Esophagus muscularis mucosa (tissue), 4 donors: ENCODE results near the gene NXPE1. TPM values are rescaled to one million over a fixed set of nuclear protein-coding genes. Genes with fewer than 3 reads are reported as not detected.

ENCODE experiments used
- DNase-seq: peaks from one replicate; pipeline ENCODE4 v3.0.0-alpha.2; 2017; ENCODE audit errors: extremely low spot score
- H3K27ac ChIP-seq, 4 donors: fragments of 200-600 bp; sonication (generic); replicated peaks in 1 of 4; 1 replicate in 3 of 4; 2 replicates in 1 of 4; pipeline ENCODE4 v1.5.1; 2016 to 2019; ENCODE audit warnings: mild to moderate bottlenecking in 1 of 4
- H3K27me3 ChIP-seq, 4 donors: fragments of 200-600 bp; sonication (generic); one replicate each; pipeline versions ENCODE4 v1.5.1 to v1.6.0; 2016 to 2019
- H3K36me3 ChIP-seq, 4 donors: fragments of 200-600 bp; sonication (generic); one replicate each; pipeline ENCODE4 v1.5.1; 2016 to 2019
- H3K4me1 ChIP-seq, 4 donors: fragments of 200-600 bp; sonication (generic); one replicate each; pipeline ENCODE4 v1.5.1; 2016 to 2019
- H3K4me3 ChIP-seq, 4 donors: fragments of 200-600 bp; sonication (generic); 1 replicate in 2 of 4; 2 replicates in 2 of 4; pipeline ENCODE4 v1.5.1; 2016 to 2019; ENCODE audit warnings: mild to moderate bottlenecking in 4 of 4, moderate library complexity in 1 of 4
- H3K9me3 ChIP-seq, 4 donors: fragments of 200-600 bp; sonication (generic); 1 replicate in 3 of 4; 2 replicates in 1 of 4; pipeline ENCODE4 v1.5.1; 2016 to 2019
- EP300 ChIP-seq: sonication (generic); formaldehyde crosslinking; IDR thresholded peaks from one replicate; pipeline ENCODE4 v1.6.1; 2017; ENCODE audit warnings: antibody characterized with exemption
- POLR2A ChIP-seq: fragments of 450-650 bp; IDR thresholded peaks from one replicate; pipeline ENCODE4 v1.6.1; 2017; ENCODE audit warnings: antibody characterized with exemption, moderate library complexity, mild to moderate bottlenecking, low read depth
- POLR2AphosphoS5 ChIP-seq, 2 donors: sonication (generic); formaldehyde crosslinking; IDR thresholded peaks; one replicate each; pipeline ENCODE4 v1.6.1; 2017; ENCODE audit warnings: antibody characterized with exemption in 2 of 2
- WGBS: methylation state at CpG from one replicate; pipeline ENCODE4 v1.1.5; 2018; 5-methylcytosine and 5-hydroxymethylcytosine counted together
- intact Hi-C: fragments of 100-400 bp; cut with DNase I; formaldehyde crosslinking; loops from one replicate; pipeline ENCODE4 v1.15.1; 2023
- total RNA-seq, 4 donors: library from RNA; depleted of rRNA; stranded (reverse); fragments of >200 nt; gene quantifications; one replicate each; pipeline versions ENCODE4 v1.1.0 to v1.2.1, GENCODE V29; 2016
- TF ChIP-seq, protein P1 (sequence below), 3 experiments: fragments of 200-600 bp in 2 of 3; fragments of 450-650 bp in 1 of 3; sonication (generic) in 2 of 3; IDR thresholded peaks; one replicate each; pipeline ENCODE4 v1.5.1; 2017 to 2019; ENCODE audit warnings: antibody characterized with exemption in 3 of 3, mild to moderate bottlenecking in 2 of 3, moderate library complexity in 1 of 3

NXPE1 gene
- total RNA-seq, 4 donors from 2014 or later, result not detected

- WGBS, result 82% methylated on average over 1 of the region's 1 CpG
- TF ChIP-seq, protein P1, sequence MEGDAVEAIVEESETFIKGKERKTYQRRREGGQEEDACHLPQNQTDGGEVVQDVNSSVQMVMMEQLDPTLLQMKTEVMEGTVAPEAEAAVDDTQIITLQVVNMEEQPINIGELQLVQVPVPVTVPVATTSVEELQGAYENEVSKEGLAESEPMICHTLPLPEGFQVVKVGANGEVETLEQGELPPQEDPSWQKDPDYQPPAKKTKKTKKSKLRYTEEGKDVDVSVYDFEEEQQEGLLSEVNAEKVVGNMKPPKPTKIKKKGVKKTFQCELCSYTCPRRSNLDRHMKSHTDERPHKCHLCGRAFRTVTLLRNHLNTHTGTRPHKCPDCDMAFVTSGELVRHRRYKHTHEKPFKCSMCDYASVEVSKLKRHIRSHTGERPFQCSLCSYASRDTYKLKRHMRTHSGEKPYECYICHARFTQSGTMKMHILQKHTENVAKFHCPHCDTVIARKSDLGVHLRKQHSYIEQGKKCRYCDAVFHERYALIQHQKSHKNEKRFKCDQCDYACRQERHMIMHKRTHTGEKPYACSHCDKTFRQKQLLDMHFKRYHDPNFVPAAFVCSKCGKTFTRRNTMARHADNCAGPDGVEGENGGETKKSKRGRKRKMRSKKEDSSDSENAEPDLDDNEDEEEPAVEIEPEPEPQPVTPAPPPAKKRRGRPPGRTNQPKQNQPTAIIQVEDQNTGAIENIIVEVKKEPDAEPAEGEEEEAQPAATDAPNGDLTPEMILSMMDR (IDR thresholded peaks at IDR 0.05), result no peak
- TF ChIP-seq POLR2A, result no peak
- no peak for TF ChIP-seq EP300
- TF ChIP-seq POLR2AphosphoS5 (IDR thresholded peaks at IDR 0.05), result no peak
- H3K4me3 ChIP-seq, result no peak overlapping the region
Observed at GRCh38 chr11:114501901-114502300, 57.8 kb downstream of the NXPE1 start.

DNA sequence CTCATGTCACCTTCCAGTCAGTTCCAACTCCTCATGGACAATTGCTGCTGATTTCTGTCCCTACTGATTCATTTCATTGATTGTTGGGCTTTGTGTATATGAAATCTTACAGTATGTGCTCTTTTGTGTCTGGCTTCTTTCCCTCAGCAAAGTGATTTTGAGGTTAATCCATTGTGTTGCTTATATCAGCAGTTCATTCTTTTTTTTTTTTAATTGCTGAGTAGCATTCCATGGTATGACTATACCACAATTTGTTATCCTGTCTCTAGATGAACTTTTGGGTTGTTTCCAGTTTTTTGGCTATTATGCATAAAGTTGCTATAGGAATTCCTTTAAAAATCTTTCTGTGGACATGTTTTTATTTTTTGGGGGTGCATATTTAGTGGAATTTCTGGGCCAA lies 59.9 kb downstream of the NXPE1 start:
- no peaks in the 10 kb centered on the region for H3K9me3 ChIP-seq
- intact Hi-C loops, result no loop called here

More at GRCh38 chr11:114501901-114502300, 57.8 kb downstream of the NXPE1 start:
- H3K9me3 ChIP-seq, result no peaks in the 10 kb centered on the region
- no peak for DNase-seq
- no peaks in the 10 kb centered on the region for H3K27me3 ChIP-seq
- no peaks in the 10 kb centered on the region for H3K36me3 ChIP-seq
- no peak overlapping the region for H3K27ac ChIP-seq
- no peaks in the 10 kb centered on the region for H3K4me1 ChIP-seq
- intact Hi-C loops, result no loop called here

DNA sequence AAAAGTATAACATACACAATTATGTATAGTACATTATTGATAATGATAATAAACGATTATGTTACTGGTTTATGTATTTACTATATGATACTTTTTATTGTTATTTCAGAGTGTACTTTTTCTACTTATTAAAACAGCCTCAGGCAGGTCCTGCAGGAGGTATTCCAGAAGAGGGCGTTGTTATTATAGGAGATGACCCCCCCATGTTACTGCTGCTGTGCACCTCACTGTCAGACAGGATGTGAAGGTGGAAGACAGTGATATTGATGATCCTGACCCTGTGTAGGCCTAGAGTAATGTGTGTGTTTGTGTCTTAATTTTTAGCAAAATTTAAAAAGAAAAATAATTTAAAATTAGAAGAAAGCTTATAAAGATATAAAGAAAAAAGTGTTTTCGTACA lies 62.8 kb downstream of the NXPE1 start:
- no peak overlapping the region for H3K4me3 ChIP-seq
- 83% methylated on average over 3 of the region's 3 CpGs for WGBS
- H3K9me3 ChIP-seq, result peaks cover 0 to 8% (median 0%) of the 10 kb centered on the region in 4 donors
- no peak overlapping the region for H3K27ac ChIP-seq
- TF ChIP-seq POLR2A (no peak), EP300 (no peak), POLR2AphosphoS5 (IDR thresholded peaks at IDR 0.05) (no peak)
- TF ChIP-seq, protein P1 (IDR thresholded peaks at IDR 0.05), result no peak
- intact Hi-C loops, result no loop called here
- no peaks in the 10 kb centered on the region for H3K27me3 ChIP-seq
- no peaks in the 10 kb centered on the region for H3K36me3 ChIP-seq
- DNase-seq, result no peak
- no peaks in the 10 kb centered on the region for H3K4me1 ChIP-seq

More for the DNA sequence above, 59.9 kb downstream of the NXPE1 start:
- no peaks in the 10 kb centered on the region for H3K4me1 ChIP-seq
- H3K4me3 ChIP-seq, result no peak overlapping the region
- no peaks in the 10 kb centered on the region for H3K27me3 ChIP-seq
- DNase-seq, result no peak
- H3K36me3 ChIP-seq, result no peaks in the 10 kb centered on the region
- TF ChIP-seq POLR2AphosphoS5 (IDR thresholded peaks at IDR 0.05) (no peak), EP300 (no peak), POLR2A (no peak)
- TF ChIP-seq, protein P1 (IDR thresholded peaks at IDR 0.05), result no peak
- H3K27ac ChIP-seq, result no peak overlapping the region

GRCh38 chr11:114483929-114484328 lies 75.8 kb downstream of the NXPE1 start:
- no peak overlapping the region for H3K27ac ChIP-seq
- TF ChIP-seq POLR2AphosphoS5 (IDR thresholded peaks at IDR 0.05) (no peak), EP300 (no peak)
- peaks cover 0 to 6% (median under 1%) of the 10 kb centered on the region in 4 donors for H3K4me1 ChIP-seq
- no peak overlapping the region for H3K4me3 ChIP-seq
- no peak for DNase-seq
- 87% methylated on average over 2 of the region's 2 CpGs for WGBS
- H3K27me3 ChIP-seq, result no peaks in the 10 kb centered on the region
- intact Hi-C loops, result no loop called here
- no peaks in the 10 kb centered on the region for H3K9me3 ChIP-seq
- H3K36me3 ChIP-seq, result no peaks in the 10 kb centered on the region

DNA sequence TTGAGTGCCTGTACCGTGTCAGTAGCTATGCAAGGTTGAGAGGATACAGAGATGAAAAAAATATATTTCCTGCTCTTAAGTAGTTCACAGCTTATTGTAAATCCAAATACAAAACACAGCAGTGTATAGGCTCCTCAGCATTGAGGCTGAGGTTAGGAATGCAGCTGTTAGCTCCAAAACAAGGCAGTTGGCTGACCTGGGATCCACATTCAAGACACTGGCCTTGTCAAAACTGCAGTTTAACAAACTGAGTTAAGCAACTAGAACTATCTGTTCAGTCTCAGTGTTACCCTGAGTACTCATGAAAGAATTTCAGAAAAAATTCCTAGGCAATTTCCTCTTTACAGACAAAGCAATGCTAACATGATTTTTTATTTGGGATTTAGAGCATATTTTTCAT lies 77.6 kb downstream of the NXPE1 start:
- H3K27ac ChIP-seq, result no peak overlapping the region
- intact Hi-C loops, result no loop called here

More for the DNA sequence above, 77.6 kb downstream of the NXPE1 start:
- TF ChIP-seq POLR2A (no peak), EP300 (no peak), POLR2AphosphoS5 (IDR thresholded peaks at IDR 0.05) (no peak)
- TF ChIP-seq, protein P1 (IDR thresholded peaks at IDR 0.05), result no peak
- H3K4me3 ChIP-seq, result no peak overlapping the region
- DNase-seq, result no peak
- 57% methylated on average over 1 of the region's 1 CpG for WGBS
- no peaks in the 10 kb centered on the region for H3K27me3 ChIP-seq
- peaks cover 0 to 11% (median 9%) of the 10 kb centered on the region in 4 donors for H3K4me1 ChIP-seq
- H3K36me3 ChIP-seq, result no peaks in the 10 kb centered on the region
- H3K9me3 ChIP-seq, result no peaks in the 10 kb centered on the region
